Testis (tissue), 3 donors: Measurements from ENCODE around the gene SETD5. TPM values are rescaled to one million over a fixed set of nuclear protein-coding genes. Genes with fewer than 3 reads are reported as not detected.
"Not testable (repeated sequence)": the region's sequence is repeated elsewhere in the genome, so short reads cannot be mapped to it uniquely, and the experiment has no call there.

Experiments
- DNase-seq: peaks from one replicate; pipeline ENCODE4 v3.0.0-alpha.2; 2019
- H3K27ac ChIP-seq, 2 donors: fragments of 200-600 bp; sonication (generic); one replicate each; pipeline ENCODE4 v1.5.1; 2019
- H3K27me3 ChIP-seq: fragments of 200-600 bp; sonication (generic); one replicate; pipeline ENCODE4 v1.5.1; 2019
- H3K36me3 ChIP-seq: fragments of 200-600 bp; sonication (generic); one replicate; pipeline ENCODE4 v1.5.1; 2017; ENCODE audit warnings: low read depth; ENCODE audit errors: missing control alignments
- H3K4me1 ChIP-seq: fragments of 200-600 bp; sonication (generic); one replicate; pipeline ENCODE4 v1.5.1; 2019
- H3K4me3 ChIP-seq, 2 donors: fragments of 200-600 bp; sonication (generic); one replicate each; pipeline ENCODE4 v1.5.1; 2017 to 2019
- H3K9me3 ChIP-seq: fragments of 200-600 bp; sonication (generic); one replicate; pipeline ENCODE4 v1.5.1; 2017
- POLR2A ChIP-seq: fragments of 450-650 bp; IDR thresholded peaks from one replicate; pipeline ENCODE4 v1.6.1; 2017; ENCODE audit warnings: antibody characterized with exemption, mild to moderate bottlenecking, moderate library complexity
- WGBS, 2 donors: methylation state at CpG; one replicate each; pipeline ENCODE4 v1.1.5; 2018; 5-methylcytosine and 5-hydroxymethylcytosine counted together
- intact Hi-C: fragments of 100-400 bp; cut with DNase I; formaldehyde crosslinking; loops from one replicate; pipeline ENCODE4 v1.15.1; 2023; ENCODE audit warnings: low total_unique reads
- polyA plus RNA-seq: library from polyadenylated mRNA; stranded (reverse); fragments of 350-450 nt; fragmentation: Illumina TruSeq; extraction: RNeasy Lipid Tissue Mini Kit (QIAGEN cat#74804); gene quantifications from one replicate; pipeline ENCODE4 v1.2.3, GENCODE V29; 2014; ENCODE audit warnings: low read depth, low replicate concordance; ENCODE audit not compliant: insufficient read depth
- total RNA-seq, 2 donors: library from RNA; depleted of rRNA; stranded (reverse); fragments of >200 nt; gene quantifications; one replicate each; pipeline ENCODE4 v1.2.3, GENCODE V29; 2016
- TF ChIP-seq, protein P1 (sequence below), 3 experiments: fragments of 450-650 bp in 2 of 3; fragments of 200-600 bp in 1 of 3; sonication (generic) in 1 of 3; IDR thresholded peaks; one replicate each; pipeline ENCODE4 v1.5.1; 2016 to 2019; ENCODE audit warnings: antibody characterized with exemption in 3 of 3, mild to moderate bottlenecking in 2 of 3, moderate library complexity in 1 of 3

SETD5 gene
- total and polyA plus RNA-seq, 3 donors from 2014 or later, result 70.5 to 168 (median 155) TPM

- 29 to 58% methylated on average over 3 of the region's 3 CpGs for WGBS, 2 donors
- Histone ChIP-seq H3K27me3 (no peaks in the 10 kb centered on the region), H3K36me3 (no peaks in the 10 kb centered on the region), H3K9me3 (no peaks in the 10 kb centered on the region), H3K27ac (no peak overlapping the region), H3K4me1 (no peaks in the 10 kb centered on the region), H3K4me3 (no peak overlapping the region)
- TF ChIP-seq POLR2A, result no peak
- TF ChIP-seq, protein P1, sequence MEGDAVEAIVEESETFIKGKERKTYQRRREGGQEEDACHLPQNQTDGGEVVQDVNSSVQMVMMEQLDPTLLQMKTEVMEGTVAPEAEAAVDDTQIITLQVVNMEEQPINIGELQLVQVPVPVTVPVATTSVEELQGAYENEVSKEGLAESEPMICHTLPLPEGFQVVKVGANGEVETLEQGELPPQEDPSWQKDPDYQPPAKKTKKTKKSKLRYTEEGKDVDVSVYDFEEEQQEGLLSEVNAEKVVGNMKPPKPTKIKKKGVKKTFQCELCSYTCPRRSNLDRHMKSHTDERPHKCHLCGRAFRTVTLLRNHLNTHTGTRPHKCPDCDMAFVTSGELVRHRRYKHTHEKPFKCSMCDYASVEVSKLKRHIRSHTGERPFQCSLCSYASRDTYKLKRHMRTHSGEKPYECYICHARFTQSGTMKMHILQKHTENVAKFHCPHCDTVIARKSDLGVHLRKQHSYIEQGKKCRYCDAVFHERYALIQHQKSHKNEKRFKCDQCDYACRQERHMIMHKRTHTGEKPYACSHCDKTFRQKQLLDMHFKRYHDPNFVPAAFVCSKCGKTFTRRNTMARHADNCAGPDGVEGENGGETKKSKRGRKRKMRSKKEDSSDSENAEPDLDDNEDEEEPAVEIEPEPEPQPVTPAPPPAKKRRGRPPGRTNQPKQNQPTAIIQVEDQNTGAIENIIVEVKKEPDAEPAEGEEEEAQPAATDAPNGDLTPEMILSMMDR (IDR thresholded peaks at IDR 0.05), result no peak
- no peak for DNase-seq
- intact Hi-C loops, result no loop called here
Observed at GRCh38 chr3:9491506-9491905, 94.1 kb downstream of the SETD5 start.

DNA sequence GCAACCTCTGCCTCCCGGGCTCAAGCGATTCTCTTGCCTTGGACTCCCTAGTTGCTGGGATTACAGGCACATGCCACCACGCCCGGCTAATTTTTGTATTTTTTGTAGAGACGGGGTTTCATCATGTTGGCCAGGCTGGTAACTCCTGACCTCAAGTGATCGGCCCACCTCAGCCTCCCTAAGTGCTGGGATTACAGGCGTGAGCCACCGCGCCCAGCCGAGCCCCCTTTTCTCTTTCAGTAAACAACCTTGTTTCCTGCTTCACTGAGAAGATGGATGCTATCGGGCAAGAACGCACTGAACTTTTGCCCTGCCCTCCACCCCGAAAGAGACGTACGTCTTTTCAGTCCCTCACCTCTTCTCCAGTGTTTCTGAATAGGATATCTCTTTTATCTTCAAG is 96.6 kb downstream of the SETD5 start:
- intact Hi-C loops, H3K36me3 ChIP-seq, H3K4me1 ChIP-seq, H3K4me3 ChIP-seq, DNase-seq, H3K27me3 ChIP-seq, H3K27ac ChIP-seq, H3K9me3 ChIP-seq: not testable (repeated sequence)
- 94 to 95% methylated on average over 15 of the region's 15 CpGs for WGBS, 2 donors

GRCh38 chr3:9496893-9497292 is 99.5 kb downstream of the SETD5 start:
- H3K9me3 ChIP-seq, result no peaks in the 10 kb centered on the region
- 80 to 86% methylated on average over 6 of the region's 6 CpGs for WGBS, 2 donors
- no peak overlapping the region for H3K27ac ChIP-seq
- H3K27me3 ChIP-seq, result no peaks in the 10 kb centered on the region
- DNase-seq, result no peak
- H3K36me3 ChIP-seq, result no peaks in the 10 kb centered on the region
- TF ChIP-seq, protein P1 (IDR thresholded peaks at IDR 0.05), result no peak
- TF ChIP-seq POLR2A, result no peak
- intact Hi-C loops, result no loop called here
- H3K4me3 ChIP-seq, result no peak overlapping the region
- H3K4me1 ChIP-seq, result peaks cover 18% of the 10 kb centered on the region

- intact Hi-C loops, result no loop called here
- WGBS, 2 donors, result 86 to 93% methylated on average over 7 to 8 of the region's 8 CpGs
- no peak overlapping the region for H3K4me3 ChIP-seq
- peaks cover 18% of the 10 kb centered on the region for H3K4me1 ChIP-seq
- TF ChIP-seq, protein P1 (IDR thresholded peaks at IDR 0.05), result no peak
- TF ChIP-seq POLR2A, result no peak
- no peaks in the 10 kb centered on the region for H3K9me3 ChIP-seq
- H3K36me3 ChIP-seq, result no peaks in the 10 kb centered on the region
- DNase-seq, result no peak
- H3K27me3 ChIP-seq, result no peaks in the 10 kb centered on the region
- H3K27ac ChIP-seq, result no peak overlapping the region
Observed at GRCh38 chr3:9497821-9498565, 100.6 kb downstream of the SETD5 start.

DNA sequence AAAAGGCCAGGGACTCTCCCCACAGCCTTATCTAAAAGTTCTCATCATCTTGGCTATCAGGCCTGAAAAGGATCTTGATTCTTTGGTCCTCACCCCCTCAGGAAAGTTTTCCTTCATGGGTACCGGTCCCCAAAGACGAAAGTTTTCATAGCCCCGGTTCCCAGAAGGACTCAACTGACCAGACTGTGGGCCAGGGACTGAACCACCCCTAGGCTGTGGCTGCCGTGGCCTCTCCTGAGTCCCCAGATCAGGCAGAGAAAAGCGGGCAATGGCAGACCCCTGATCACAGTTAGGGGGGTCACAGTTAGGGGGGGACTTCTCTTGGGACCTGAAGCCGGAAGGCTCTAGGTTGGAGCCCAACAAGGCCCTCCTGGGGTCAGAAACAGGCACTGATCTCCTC is 101.4 kb downstream of the SETD5 start:
- intact Hi-C loops, result no loop called here
- H3K36me3 ChIP-seq, result no peaks in the 10 kb centered on the region
- H3K27ac ChIP-seq, result no peak overlapping the region
- H3K4me3 ChIP-seq, result no peak overlapping the region
- no peaks in the 10 kb centered on the region for H3K27me3 ChIP-seq
- H3K9me3 ChIP-seq, result no peaks in the 10 kb centered on the region
- no peak for TF ChIP-seq POLR2A
- TF ChIP-seq, protein P1 (IDR thresholded peaks at IDR 0.05), result no peak
- WGBS, 2 donors, result 75 to 84% methylated on average over 4 to 6 of the region's 6 CpGs
- no peak for DNase-seq
- H3K4me1 ChIP-seq, result peaks cover 18% of the 10 kb centered on the region
